ENCODE data around the gene CHRDL2.

GRCh38 chr11:74770456-74770855 lies 39.2 kb upstream of the CHRDL2 start:
- TF ChIP-seq CTCF (IDR thresholded peaks at IDR 0.05) (no peak), EP300 (IDR thresholded peaks at IDR 0.05) (no peak), POLR2AphosphoS5 (IDR thresholded peaks at IDR 0.05) (no peak), POLR2A (IDR thresholded peaks at IDR 0.05) (no peak)
